Natural killer cell treated with Interleukin-12 subunit alpha and Interleukin-12 subunit beta and Interleukin-15 and Interleukin-18, amount 100 ng/mL, for 72 hours (primary cell): ENCODE results near the gene LYSMD1. TPM values are rescaled to one million over a fixed set of nuclear protein-coding genes. Genes with fewer than 3 reads are reported as not detected.

Experiments used
- ATAC-seq, 2 donors: fragments of 150-1000 bp; cut with Tn5 transposase in 1 of 2; sonication (Bioruptor Pico), chemical (Tn5 transposase) in 1 of 2; 2 replicates each; pipeline ENCODE4 v1.10.0; 2021
- DNase-seq: peaks from one replicate; pipeline ENCODE4 v3.0.0; 2022; ENCODE audit warnings: low spot score
- H3K27ac Mint-ChIP-seq, 2 donors: 1 replicate in 1 of 2; 2 replicates in 1 of 2; pipeline ENCODE4 v1.8.0; 2022; ENCODE audit warnings: mixed read lengths in 2 of 2, mild to moderate bottlenecking in 1 of 2, moderate library complexity in 1 of 2
- H3K27me3 Mint-ChIP-seq, 2 donors: 1 replicate in 1 of 2; 2 replicates in 1 of 2; pipeline ENCODE4 v1.8.0; 2022; ENCODE audit warnings: mixed read lengths in 2 of 2
- H3K36me3 Mint-ChIP-seq: one replicate; pipeline ENCODE4 v1.8.0; 2022; ENCODE audit warnings: mixed read lengths
- H3K4me1 Mint-ChIP-seq, 2 donors: 1 replicate in 1 of 2; 2 replicates in 1 of 2; pipeline ENCODE4 v1.8.0; 2022; ENCODE audit warnings: low read depth in 2 of 2, mixed read lengths in 2 of 2, mild to moderate bottlenecking in 1 of 2
- H3K4me3 Mint-ChIP-seq: one replicate; pipeline ENCODE4 v1.8.0; 2022; ENCODE audit warnings: mixed read lengths
- H3K9me3 Mint-ChIP-seq: 2 replicates; pipeline ENCODE4 v1.8.0; 2022; ENCODE audit warnings: mixed read lengths
- total RNA-seq, 2 donors: library from RNA; stranded (reverse); gene quantifications; one replicate each; pipeline ENCODE4 v1.2.3, GENCODE V29; 2022

The LYSMD1 gene
- total RNA-seq, 2 donors from 2014 or later, result 5.0 to 6.3 TPM

DNA sequence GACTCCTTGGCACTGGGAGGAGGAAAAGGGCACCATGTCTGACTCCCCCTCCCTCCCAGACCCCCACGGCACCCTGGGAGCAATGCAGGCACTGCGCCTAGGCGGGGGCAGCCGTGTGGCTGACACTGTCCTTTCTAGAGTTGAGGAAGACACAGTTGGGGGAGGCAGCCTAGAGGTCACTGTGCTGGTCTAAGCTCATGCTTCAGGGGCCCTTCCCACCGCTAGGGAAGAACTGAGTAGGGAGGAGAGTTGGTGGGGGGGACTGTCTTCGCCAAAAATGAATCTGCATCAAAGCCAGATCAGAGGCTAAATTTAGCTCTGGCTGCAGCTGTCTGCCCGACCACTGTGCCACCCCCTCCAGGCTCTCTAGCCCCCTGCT is 22.7 kb downstream of the LYSMD1 start:
- peaks cover 11 to 14% of the 10 kb centered on the region in 2 donors for H3K4me1 Mint-ChIP-seq
- H3K27me3 Mint-ChIP-seq, result peaks cover 4 to 7% of the 10 kb centered on the region in 2 donors
- no peaks in the 10 kb centered on the region for H3K36me3 Mint-ChIP-seq
- H3K9me3 Mint-ChIP-seq, result no peaks in the 10 kb centered on the region
- H3K27ac Mint-ChIP-seq, result no peak overlapping the region
- DNase-seq (no peak), ATAC-seq (no peak)
- H3K4me3 Mint-ChIP-seq, result no peak overlapping the region

DNA sequence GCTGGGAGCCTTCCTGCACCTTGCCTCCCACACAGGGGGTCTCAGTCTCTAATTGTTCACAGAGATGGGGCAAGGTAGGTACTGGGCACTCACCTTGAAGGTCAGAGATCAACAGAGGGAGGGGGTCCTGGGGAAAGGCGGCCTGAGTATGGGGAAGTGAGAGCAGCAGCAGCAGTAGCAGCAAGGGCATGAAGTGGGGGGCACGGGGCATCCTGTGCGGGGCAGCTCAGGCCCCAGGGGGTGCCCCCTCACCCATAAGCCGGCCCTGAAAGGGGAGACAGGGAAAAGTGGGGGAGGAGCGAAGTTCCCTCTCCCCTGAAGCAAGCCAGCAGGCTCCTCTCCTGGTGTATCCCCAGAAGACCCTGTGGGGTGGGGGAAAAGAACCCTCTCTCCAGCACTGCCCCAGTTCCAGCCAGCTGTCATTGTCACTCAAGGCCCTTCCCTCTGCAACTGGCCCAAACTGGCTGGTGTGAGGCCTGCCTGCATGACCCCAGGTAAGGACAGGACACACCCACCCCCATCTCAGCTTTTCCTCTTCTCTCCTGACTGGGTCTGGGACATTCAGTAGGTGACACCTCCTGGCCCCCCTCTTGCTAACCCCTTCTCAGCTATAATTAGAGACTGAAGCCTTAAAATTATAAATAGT is 23.2 kb downstream of the LYSMD1 start:
- no peak for DNase-seq
- Mint-ChIP-seq H3K4me3 (no peak overlapping the region), H3K9me3 (no peaks in the 10 kb centered on the region), H3K27me3 (peaks cover 4 to 7% of the 10 kb centered on the region in 2 donors), H3K27ac (no peak overlapping the region), H3K36me3 (no peaks in the 10 kb centered on the region), H3K4me1 (peaks cover 11 to 12% of the 10 kb centered on the region in 2 donors)
- ATAC-seq, result no peak

DNA sequence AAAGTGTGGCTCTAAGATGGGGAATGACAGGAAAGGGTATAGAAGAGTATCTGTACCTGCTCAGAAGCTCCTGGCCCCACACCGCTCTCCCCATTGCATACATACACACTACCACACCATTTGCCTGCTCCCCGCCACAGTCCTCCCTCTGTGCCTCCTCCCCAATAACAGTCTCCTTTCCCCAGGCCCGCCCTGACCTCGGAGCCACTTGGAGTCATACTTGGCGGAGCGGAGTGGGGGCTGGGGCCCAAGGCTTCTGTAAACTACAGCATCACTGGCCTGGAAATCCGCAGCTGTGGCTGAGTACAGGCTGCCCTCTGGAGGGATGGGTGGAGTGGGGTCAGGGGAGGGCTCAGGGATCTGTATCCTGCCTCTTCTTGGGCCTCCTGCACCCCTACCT is 27.9 kb downstream of the LYSMD1 start:
- no peak overlapping the region for H3K4me3 Mint-ChIP-seq
- no peaks in the 10 kb centered on the region for H3K27me3 Mint-ChIP-seq
- H3K9me3 Mint-ChIP-seq, result no peaks in the 10 kb centered on the region
- ATAC-seq, result no peak
- no peaks in the 10 kb centered on the region for H3K4me1 Mint-ChIP-seq
- H3K36me3 Mint-ChIP-seq, result no peaks in the 10 kb centered on the region
- no peak for DNase-seq
- H3K27ac Mint-ChIP-seq, result no peak overlapping the region

DNA sequence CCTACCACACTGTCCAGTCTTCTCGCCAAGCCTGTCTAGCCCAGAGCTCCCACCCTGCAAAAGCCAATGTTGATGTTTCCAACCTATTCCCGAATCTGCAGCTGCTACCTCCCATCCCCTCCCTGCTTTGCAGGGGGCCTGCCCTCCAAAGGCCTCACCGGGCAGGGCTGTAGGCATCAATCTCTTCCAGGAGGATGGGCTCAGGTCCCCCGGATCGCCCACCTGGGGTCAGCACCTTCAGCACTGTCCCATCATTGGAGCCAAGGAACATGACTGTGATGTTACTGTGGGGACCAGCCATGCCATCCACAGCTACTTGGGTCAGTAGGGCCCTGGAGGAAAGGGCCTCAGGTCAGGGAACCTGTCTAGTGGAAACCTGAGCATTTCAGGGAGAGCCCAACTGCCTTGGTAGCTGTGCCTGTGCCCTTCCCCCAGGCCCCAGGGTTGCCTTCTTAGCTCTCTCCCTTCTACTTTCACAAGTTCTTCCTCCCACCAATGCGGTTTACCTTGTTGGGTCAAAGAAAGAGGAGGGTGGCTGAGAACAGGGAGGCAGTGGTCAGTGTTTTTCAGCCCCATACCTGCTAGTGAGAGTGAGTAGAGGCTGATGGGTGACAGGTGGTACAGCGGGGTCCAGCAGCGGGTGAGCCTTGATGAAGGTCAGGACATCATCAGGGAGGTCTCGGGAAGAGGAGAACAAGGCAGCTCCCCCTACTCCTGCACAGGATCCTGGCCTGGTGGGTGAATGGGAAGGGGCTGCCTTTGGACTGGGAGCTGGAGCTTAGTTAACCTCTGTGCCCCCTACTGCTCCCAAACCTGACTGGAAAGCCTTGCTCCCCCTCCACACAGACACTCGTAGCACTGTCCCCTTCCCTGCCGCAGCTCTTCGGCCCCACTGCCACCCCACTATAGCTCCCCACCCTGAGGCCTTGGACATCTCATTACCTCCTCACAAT is 30.0 kb downstream of the LYSMD1 start:
- no peaks in the 10 kb centered on the region for H3K36me3 Mint-ChIP-seq

DNA sequence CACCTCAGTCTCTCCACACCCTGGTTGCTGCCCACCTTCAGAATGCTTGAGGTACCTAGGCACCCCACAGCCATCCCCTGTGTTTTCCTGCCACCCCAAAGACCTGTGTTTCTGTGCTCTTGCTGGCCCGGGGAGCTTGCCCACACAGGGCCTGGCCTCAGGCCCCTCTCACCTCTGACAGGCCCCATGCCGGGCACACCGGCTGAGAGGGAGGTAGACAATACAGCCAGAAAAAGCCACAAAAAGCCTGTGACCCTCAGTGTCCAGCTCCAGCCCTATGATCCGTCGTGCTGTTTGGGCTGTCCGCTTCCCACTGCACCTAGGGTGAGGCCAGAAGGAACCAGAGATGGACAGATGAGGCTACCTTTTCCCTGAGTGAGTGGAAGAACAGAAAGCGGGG is 30.7 kb downstream of the LYSMD1 start:
- DNase-seq, result no peak
- Mint-ChIP-seq H3K4me3 (no peak overlapping the region), H3K36me3 (no peaks in the 10 kb centered on the region), H3K4me1 (peaks cover 7 to 10% of the 10 kb centered on the region in 2 donors), H3K27ac (no peak overlapping the region), H3K27me3 (no peaks in the 10 kb centered on the region), H3K9me3 (no peaks in the 10 kb centered on the region)
- no peak for ATAC-seq

More for the DNA sequence above, 30.0 kb downstream of the LYSMD1 start:
- DNase-seq, result no peak
- peaks cover 4 to 8% of the 10 kb centered on the region in 2 donors for H3K4me1 Mint-ChIP-seq
- H3K27me3 Mint-ChIP-seq, result no peaks in the 10 kb centered on the region
- no peaks in the 10 kb centered on the region for H3K9me3 Mint-ChIP-seq
- no peak overlapping the region for H3K4me3 Mint-ChIP-seq
- H3K27ac Mint-ChIP-seq, result no peak overlapping the region
- ATAC-seq, result no peak

DNA sequence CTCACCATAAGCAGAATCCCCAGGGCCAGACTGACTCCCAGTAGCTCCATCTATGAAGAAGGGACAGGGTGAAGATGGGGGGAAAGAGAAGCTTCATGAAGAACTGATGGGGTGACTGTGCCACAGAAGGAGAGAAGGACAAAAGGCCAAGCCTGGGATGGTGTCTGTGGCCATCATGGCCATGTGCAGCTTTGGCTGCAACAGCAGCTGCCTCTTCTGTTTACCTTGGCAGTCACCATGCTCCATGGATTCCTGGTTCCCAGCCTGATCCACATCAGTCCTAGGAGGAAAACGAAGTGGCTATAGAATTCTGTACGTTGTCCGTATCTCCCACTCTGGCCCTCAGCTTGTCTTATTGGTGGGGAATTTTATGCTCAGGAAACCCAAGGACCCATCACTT is 31.3 kb downstream of the LYSMD1 start:
- H3K4me1 Mint-ChIP-seq, result peaks cover 7 to 10% of the 10 kb centered on the region in 2 donors
- ATAC-seq (no peak), DNase-seq (no peak)
- no peaks in the 10 kb centered on the region for H3K36me3 Mint-ChIP-seq
- no peaks in the 10 kb centered on the region for H3K27me3 Mint-ChIP-seq
- no peaks in the 10 kb centered on the region for H3K9me3 Mint-ChIP-seq
- no peak overlapping the region for H3K27ac Mint-ChIP-seq
- H3K4me3 Mint-ChIP-seq, result no peak overlapping the region

DNA sequence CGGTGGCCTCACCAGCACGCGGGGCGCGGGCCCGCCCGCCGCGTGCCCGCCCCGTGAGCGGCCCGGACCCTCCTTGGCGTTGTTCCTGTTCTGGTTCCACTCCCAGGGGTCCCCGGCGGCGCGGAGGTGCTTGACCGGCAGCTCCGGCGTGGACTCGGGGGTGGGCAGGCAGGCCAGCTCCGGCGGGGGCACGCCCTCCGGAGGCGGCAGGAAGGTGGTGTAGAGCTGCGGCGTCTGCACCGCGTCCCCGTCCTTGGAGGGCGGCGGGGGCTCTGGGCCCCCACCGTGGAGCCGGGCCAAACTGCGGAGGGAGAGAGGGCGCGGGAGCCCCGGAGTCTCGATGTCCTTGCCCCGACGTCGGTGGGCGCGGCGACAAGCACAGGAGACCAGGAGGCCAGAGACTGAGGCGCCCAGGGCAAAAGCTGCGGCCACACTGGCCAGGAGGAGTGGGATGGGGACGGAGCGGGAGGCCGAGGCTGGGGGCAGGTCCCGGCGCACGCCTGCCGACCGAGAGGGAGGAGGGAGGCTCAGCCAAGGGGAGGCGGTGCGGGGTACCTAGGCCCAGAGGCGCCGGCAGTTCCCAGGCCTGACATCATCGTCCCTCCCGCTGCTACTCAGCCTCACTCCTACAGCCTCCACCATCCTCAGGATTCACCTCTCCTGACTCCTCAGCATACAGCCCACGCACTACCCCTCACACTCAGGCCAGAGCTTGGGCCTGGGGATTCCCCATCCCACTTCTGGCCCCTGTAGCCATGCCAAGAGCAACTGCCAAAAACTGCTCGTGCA is 32.5 kb downstream of the LYSMD1 start:
- DNase-seq (no peak), ATAC-seq (no peak)
- Mint-ChIP-seq H3K4me3 (no peak overlapping the region), H3K27me3 (no peaks in the 10 kb centered on the region), H3K4me1 (peaks cover 7 to 10% of the 10 kb centered on the region in 2 donors), H3K9me3 (no peaks in the 10 kb centered on the region), H3K27ac (no peak overlapping the region), H3K36me3 (no peaks in the 10 kb centered on the region)

DNA sequence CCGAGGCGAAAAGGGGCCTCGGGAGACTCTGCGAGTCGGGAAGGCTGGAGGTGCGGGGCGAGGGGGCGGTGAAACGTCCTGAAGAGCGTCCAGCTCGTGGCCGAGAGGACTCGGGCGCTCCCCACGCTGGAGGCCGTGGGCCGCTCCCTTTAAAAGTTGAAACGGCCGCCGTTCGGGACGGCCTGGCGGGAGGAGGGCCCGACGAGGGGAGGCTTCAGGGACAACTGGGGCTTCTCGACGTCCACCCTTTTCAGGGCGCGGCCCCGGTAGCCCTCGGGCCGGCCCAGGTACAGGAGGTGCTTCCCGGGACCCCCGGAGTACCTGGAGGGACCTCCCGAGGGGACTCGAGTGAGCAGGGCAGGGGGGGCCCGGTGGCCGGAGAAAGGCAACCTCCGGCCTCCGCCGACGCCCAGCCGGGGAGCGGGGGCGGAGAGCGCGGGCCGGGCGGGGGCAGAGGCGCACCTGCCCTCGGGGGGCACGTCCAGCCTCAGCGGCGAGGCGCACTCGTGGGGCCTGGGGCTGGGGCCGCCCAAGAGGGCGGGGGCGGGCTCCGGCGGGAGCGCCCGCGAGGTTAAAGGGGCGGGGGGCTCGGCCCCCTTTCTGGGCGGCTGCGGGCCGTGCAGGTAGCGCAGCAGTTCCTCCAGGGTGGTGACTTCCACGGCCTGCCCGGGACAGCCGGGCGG is 33.2 kb downstream of the LYSMD1 start:
- Mint-ChIP-seq H3K9me3 (no peaks in the 10 kb centered on the region), H3K27me3 (no peaks in the 10 kb centered on the region), H3K4me1 (peaks cover 7 to 10% of the 10 kb centered on the region in 2 donors), H3K27ac (no peak overlapping the region), H3K36me3 (no peaks in the 10 kb centered on the region), H3K4me3 (no peak overlapping the region)
- no peak for DNase-seq
- ATAC-seq, result no peak

DNA sequence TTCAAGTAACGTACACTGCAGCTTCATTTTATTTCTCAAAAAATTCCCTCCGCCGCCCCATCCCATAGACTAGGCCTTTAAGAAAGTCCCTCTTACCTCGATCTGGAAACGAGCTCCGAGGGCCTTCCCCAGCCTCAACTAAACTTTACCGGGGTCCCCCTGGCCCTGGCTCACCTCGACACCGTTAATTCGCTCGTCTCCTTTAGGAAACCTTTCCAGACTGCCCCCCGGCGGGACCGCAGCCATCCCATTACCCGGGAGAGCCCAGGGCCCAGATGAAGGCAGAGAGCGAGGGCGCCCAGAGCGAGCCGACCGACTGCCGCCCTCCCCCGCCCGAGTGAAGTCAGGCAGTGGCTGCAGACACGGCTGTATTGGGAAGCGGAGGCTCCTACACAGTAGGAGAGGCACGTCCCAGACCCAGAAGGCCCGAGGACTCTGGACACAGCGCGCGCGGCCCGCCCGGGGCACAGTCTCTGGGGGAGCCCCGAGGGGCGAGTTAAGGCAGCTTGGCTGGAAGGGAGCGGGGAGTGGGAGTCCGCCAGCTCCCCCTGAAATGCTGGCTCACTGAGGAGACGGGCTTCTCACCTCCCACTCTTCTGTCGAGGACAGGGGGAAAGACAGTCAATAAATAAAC is 33.9 kb downstream of the LYSMD1 start:
- no peak for ATAC-seq
- Mint-ChIP-seq H3K27ac (peak overlapping the region in 1 of 2 donors; percentile 52), H3K9me3 (no peaks in the 10 kb centered on the region), H3K4me3 (peak overlapping the region; percentile 70), H3K36me3 (no peaks in the 10 kb centered on the region), H3K4me1 (peaks cover 7 to 10% of the 10 kb centered on the region in 2 donors), H3K27me3 (no peaks in the 10 kb centered on the region)
- no peak for DNase-seq

DNA sequence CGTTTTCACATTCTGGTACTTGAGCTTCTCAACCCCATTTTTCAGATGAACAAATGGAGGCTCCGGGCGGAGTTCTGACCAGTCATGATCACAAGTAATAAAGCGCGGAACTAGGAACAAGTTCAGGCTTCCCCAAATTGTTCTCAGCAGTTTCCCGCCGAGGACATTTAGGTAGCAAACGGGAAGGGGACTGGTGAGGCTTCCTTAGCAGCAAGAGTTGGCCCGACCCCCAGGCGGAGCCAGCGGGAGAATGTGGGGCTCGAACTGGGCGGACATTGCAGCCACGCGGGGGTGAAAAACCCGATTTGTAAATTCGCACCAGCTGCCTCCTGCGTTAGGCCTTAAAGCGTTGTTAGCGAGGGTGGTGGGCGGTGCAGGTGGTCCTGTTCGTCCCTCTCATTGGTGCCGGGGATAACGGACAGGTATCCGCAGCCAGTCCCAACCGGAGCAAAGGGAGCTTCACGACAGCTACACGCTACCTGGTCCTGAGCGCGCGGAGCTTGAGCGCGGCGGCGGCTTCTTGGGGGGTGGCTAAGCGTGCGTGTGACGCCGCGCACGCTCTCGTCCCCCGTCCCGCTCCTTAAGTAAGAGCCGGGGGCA is 34.6 kb downstream of the LYSMD1 start:
- H3K36me3 Mint-ChIP-seq, result no peaks in the 10 kb centered on the region
- peak; percentile 92 to 97 for ATAC-seq
- H3K9me3 Mint-ChIP-seq, result no peaks in the 10 kb centered on the region
- peaks cover 7 to 10% of the 10 kb centered on the region in 2 donors for H3K4me1 Mint-ChIP-seq
- H3K27ac Mint-ChIP-seq, result peak overlapping the region in 1 of 2 donors; percentile 52
- H3K27me3 Mint-ChIP-seq, result no peaks in the 10 kb centered on the region
- peak overlapping the region; percentile 70 for H3K4me3 Mint-ChIP-seq
- peak; percentile 78 for DNase-seq

DNA sequence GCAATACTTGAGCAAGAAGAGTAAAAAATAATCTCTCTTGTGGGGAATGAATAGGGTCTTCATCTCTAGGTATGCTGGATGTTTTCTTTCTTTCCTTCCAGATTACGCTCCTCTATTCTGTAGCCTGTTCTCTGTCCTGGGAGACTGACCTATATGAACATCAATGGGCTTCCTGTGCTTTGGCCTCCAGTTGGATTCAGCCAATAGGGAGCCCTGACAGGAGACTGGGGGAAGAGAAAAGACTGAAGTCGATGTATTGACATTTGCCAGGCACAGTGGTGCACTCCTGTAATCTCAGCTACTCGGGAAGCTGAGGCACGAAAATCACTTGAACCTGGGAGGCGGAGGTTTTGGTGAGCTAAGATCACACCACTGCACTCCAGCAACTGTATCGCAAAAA is 36.9 kb downstream of the LYSMD1 start:
- DNase-seq (no peak), ATAC-seq (no peak)
- Mint-ChIP-seq H3K4me3 (no peak overlapping the region), H3K36me3 (no peaks in the 10 kb centered on the region), H3K4me1 (peaks cover 7 to 10% of the 10 kb centered on the region in 2 donors), H3K27me3 (no peaks in the 10 kb centered on the region), H3K9me3 (no peaks in the 10 kb centered on the region), H3K27ac (no peak overlapping the region)

DNA sequence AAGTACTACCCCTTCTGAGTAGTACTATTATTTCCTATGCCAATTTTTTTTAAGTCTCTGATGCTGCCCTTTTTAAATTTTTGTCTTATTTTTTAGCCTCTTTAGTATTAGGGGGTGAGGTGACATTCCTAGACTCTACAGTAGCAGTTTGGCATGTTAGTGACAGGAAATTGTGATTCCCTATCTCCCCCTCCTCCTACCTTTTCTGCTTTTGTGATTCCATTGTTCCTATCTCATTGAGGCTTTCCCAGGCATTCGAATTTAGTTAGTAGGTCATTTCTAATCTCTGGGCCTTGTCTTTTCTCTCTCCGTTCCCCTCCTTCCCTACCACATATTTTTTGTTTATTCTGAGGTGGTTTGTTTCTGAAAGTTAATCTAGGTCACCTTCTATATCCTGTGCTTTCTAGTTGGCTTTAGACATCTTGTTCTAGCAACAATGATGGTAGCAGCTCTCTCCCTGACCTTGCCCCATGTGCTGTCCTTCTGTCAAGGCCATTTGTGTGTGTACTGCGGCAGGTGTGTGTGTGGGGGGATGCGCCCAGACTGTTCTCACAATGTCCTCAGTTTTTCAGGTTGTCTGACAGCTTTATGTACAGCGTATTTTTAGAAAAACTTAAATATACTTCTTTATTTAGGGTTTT is 40.8 kb downstream of the LYSMD1 start:
- Mint-ChIP-seq H3K36me3 (no peaks in the 10 kb centered on the region), H3K27ac (no peak overlapping the region), H3K9me3 (no peaks in the 10 kb centered on the region), H3K4me1 (no peaks in the 10 kb centered on the region), H3K27me3 (no peaks in the 10 kb centered on the region), H3K4me3 (no peak overlapping the region)
- DNase-seq (no peak), ATAC-seq (no peak)
